Effector memory CD4-positive, alpha-beta T cell (primary cell): Measurements from ENCODE around the gene RILP.

Experiments
- DNase-seq, 3 donors: peaks; one replicate each; pipeline ENCODE4 v3.0.0-alpha.2; 2020
- H3K27ac ChIP-seq: 2 replicates; pipeline ENCODE4 v1.7.0; 2013; ENCODE audit warnings: mild to moderate bottlenecking, low read length, moderate library complexity; ENCODE audit not compliant: insufficient read depth, poor library complexity, severe bottlenecking
- H3K27me3 ChIP-seq: replicated peaks from 2 replicates; pipeline ENCODE4 v1.7.0; 2013; ENCODE audit warnings: mild to moderate bottlenecking, low read length; ENCODE audit not compliant: insufficient read depth, control insufficient read depth, poor library complexity, severe bottlenecking
- H3K36me3 ChIP-seq: 2 replicates; pipeline ENCODE4 v1.7.0; 2013; ENCODE audit warnings: mild to moderate bottlenecking, low read length, moderate library complexity; ENCODE audit not compliant: control insufficient read depth, insufficient read depth
- H3K4me1 ChIP-seq: 2 replicates; pipeline ENCODE4 v1.7.0; 2013; ENCODE audit warnings: low read length, mild to moderate bottlenecking; ENCODE audit not compliant: control insufficient read depth, insufficient read depth, poor library complexity, severe bottlenecking
- H3K4me3 ChIP-seq: 2 replicates; pipeline ENCODE4 v1.7.0; 2013; ENCODE audit warnings: low read length, low read depth, mild to moderate bottlenecking; ENCODE audit not compliant: insufficient read depth, poor library complexity, severe bottlenecking
- H3K9me3 ChIP-seq: 2 replicates; pipeline ENCODE4 v1.7.0; 2013; ENCODE audit warnings: mild to moderate bottlenecking, low read length, moderate library complexity; ENCODE audit not compliant: control insufficient read depth

Gene RILP

GRCh38 chr17:1641065-1641403 lies 8.6 kb downstream of the RILP start:
- Histone ChIP-seq H3K27me3 (no peaks in the 10 kb centered on the region), H3K9me3 (no peaks in the 10 kb centered on the region), H3K4me1 (peaks cover 16% of the 10 kb centered on the region), H3K27ac (no peak overlapping the region), H3K36me3 (no peaks in the 10 kb centered on the region), H3K4me3 (no peak overlapping the region)
- no peak for DNase-seq

GRCh38 chr17:1640329-1641064 lies 9.2 kb downstream of the RILP start:
- DNase-seq, result no peak
- Histone ChIP-seq H3K27me3 (no peaks in the 10 kb centered on the region), H3K4me1 (peaks cover 16% of the 10 kb centered on the region), H3K4me3 (no peak overlapping the region), H3K36me3 (no peaks in the 10 kb centered on the region), H3K27ac (no peak overlapping the region), H3K9me3 (no peaks in the 10 kb centered on the region)

GRCh38 chr17:1639549-1640180 lies 10.0 kb downstream of the RILP start:
- Histone ChIP-seq H3K4me1 (peaks cover 13% of the 10 kb centered on the region), H3K36me3 (no peaks in the 10 kb centered on the region), H3K4me3 (no peak overlapping the region), H3K9me3 (no peaks in the 10 kb centered on the region), H3K27ac (no peak overlapping the region), H3K27me3 (no peaks in the 10 kb centered on the region)
- DNase-seq, result no peak

GRCh38 chr17:1638624-1639300 lies 10.9 kb downstream of the RILP start:
- no peaks in the 10 kb centered on the region for H3K9me3 ChIP-seq
- H3K27ac ChIP-seq, result no peak overlapping the region
- H3K36me3 ChIP-seq, result no peaks in the 10 kb centered on the region
- no peak for DNase-seq
- no peak overlapping the region for H3K4me3 ChIP-seq
- peaks cover 4% of the 10 kb centered on the region for H3K4me1 ChIP-seq
- no peaks in the 10 kb centered on the region for H3K27me3 ChIP-seq

GRCh38 chr17:1638171-1638590 lies 11.5 kb downstream of the RILP start:
- no peak for DNase-seq
- Histone ChIP-seq H3K36me3 (no peaks in the 10 kb centered on the region), H3K4me1 (no peaks in the 10 kb centered on the region), H3K27me3 (no peaks in the 10 kb centered on the region), H3K27ac (no peak overlapping the region), H3K4me3 (no peak overlapping the region), H3K9me3 (no peaks in the 10 kb centered on the region)

GRCh38 chr17:1636732-1637285 lies 12.9 kb downstream of the RILP start:
- H3K4me3 ChIP-seq, result no peak overlapping the region
- H3K9me3 ChIP-seq, result no peaks in the 10 kb centered on the region
- no peak overlapping the region for H3K27ac ChIP-seq
- no peaks in the 10 kb centered on the region for H3K4me1 ChIP-seq
- H3K27me3 ChIP-seq, result no peaks in the 10 kb centered on the region
- DNase-seq, result no peak
- no peaks in the 10 kb centered on the region for H3K36me3 ChIP-seq

GRCh38 chr17:1635675-1636465 lies 13.8 kb downstream of the RILP start:
- DNase-seq, result no peak
- H3K4me1 ChIP-seq, result no peaks in the 10 kb centered on the region
- H3K27me3 ChIP-seq, result no peaks in the 10 kb centered on the region
- no peak overlapping the region for H3K27ac ChIP-seq
- H3K9me3 ChIP-seq, result no peaks in the 10 kb centered on the region
- no peak overlapping the region for H3K4me3 ChIP-seq
- no peaks in the 10 kb centered on the region for H3K36me3 ChIP-seq

GRCh38 chr17:1634841-1635650 lies 14.6 kb downstream of the RILP start:
- Histone ChIP-seq H3K27ac (no peak overlapping the region), H3K36me3 (no peaks in the 10 kb centered on the region), H3K27me3 (no peaks in the 10 kb centered on the region), H3K9me3 (no peaks in the 10 kb centered on the region), H3K4me3 (no peak overlapping the region), H3K4me1 (no peaks in the 10 kb centered on the region)
- no peak for DNase-seq

- no peak overlapping the region for H3K27ac ChIP-seq
- peaks cover 4% of the 10 kb centered on the region for H3K27me3 ChIP-seq
- no peak for DNase-seq
- no peak overlapping the region for H3K4me3 ChIP-seq
- no peaks in the 10 kb centered on the region for H3K9me3 ChIP-seq
- peaks cover 7% of the 10 kb centered on the region for H3K4me1 ChIP-seq
- no peaks in the 10 kb centered on the region for H3K36me3 ChIP-seq
Observed at GRCh38 chr17:1630662-1631061, 19.0 kb downstream of the RILP start.
